K562 (cell line): ENCODE measurements around the gene TRPM6.

Experiments
- BRF1 ChIP-seq: IDR thresholded peaks from 3 replicates; pipeline ENCODE4 v1.6.1; 2011; ENCODE audit warnings: borderline replicate concordance, mild to moderate bottlenecking; ENCODE audit not compliant: insufficient read length; ENCODE audit errors: extremely low read depth
- CEBPB ChIP-seq: fragments of 450-650 bp; IDR thresholded peaks from 2 replicates; pipeline ENCODE4 v1.6.1; 2016; ENCODE audit warnings: missing genetic modification characterization, missing compliant biosample characterization
- CTCF ChIP-seq, 3 experiments: IDR thresholded peaks in 2 of 3; conservative IDR thresholded peaks in 1 of 3; 2 replicates each; pipeline ENCODE4 v1.5.1; 2011 to 2012; ENCODE audit warnings: low read length in 3 of 3, mild to moderate bottlenecking in 3 of 3, control low read depth in 2 of 3, improper control_type of control experiment in 1 of 3, inconsistent platforms in 1 of 3, low read depth in 1 of 3, mixed read lengths in 1 of 3, moderate library complexity in 1 of 3; ENCODE audit not compliant: insufficient read depth in 2 of 3
- ELF4 ChIP-seq: fragments of 450-650 bp; formaldehyde crosslinking; IDR thresholded peaks from 2 replicates; pipeline ENCODE4 v1.4.0; 2022; ENCODE audit warnings: missing genetic modification characterization
- POLR2AphosphoS5 ChIP-seq: IDR thresholded peaks from 2 replicates; pipeline ENCODE4 v1.6.1; 2011; ENCODE audit warnings: mild to moderate bottlenecking, low read depth, low read length, moderate library complexity; ENCODE audit not compliant: control insufficient read depth, insufficient read depth
- PYGO2 ChIP-seq: fragments of 450-650 bp; IDR thresholded peaks from 2 replicates; pipeline ENCODE4 v1.6.1; 2016; ENCODE audit warnings: mild to moderate bottlenecking, missing genetic modification characterization, moderate library complexity, missing compliant biosample characterization
- RBM15 ChIP-seq: fragments of 200-400 bp; formaldehyde crosslinking; IDR thresholded peaks from 2 replicates; pipeline ENCODE4 v1.6.1; 2018; ENCODE audit warnings: mild to moderate bottlenecking, low read length, moderate library complexity; ENCODE audit not compliant: insufficient read depth
- RNF219 ChIP-seq: fragments of 250-450 bp; sonication (Bioruptor Pico); IDR thresholded peaks from 2 replicates; pipeline ENCODE4 v1.5.0; 2022; ENCODE audit warnings: mild to moderate bottlenecking
- TAF15 ChIP-seq: fragments of 200-400 bp; formaldehyde crosslinking; IDR thresholded peaks from 2 replicates; pipeline ENCODE4 v1.6.1; 2017; ENCODE audit warnings: mild to moderate bottlenecking, low read depth, low read length, moderate library complexity
- TAF7 ChIP-seq: fragments of 450-650 bp; IDR thresholded peaks from 2 replicates; pipeline ENCODE4 v1.6.1; 2016; ENCODE audit warnings: missing genetic modification characterization, missing compliant biosample characterization
- ZHX1 ChIP-seq: fragments of 150-350 bp; conservative IDR thresholded peaks from 2 replicates; pipeline ENCODE4 v1.6.1; 2014; ENCODE audit warnings: low read length

- TF ChIP-seq RNF219 (CRISPR knock-in tag) (no peak), POLR2AphosphoS5 (no peak), TAF7 (tag) (no peak), CEBPB (no peak), TAF15 (no peak), BRF1 (no peak), ZHX1 (no peak), PYGO2 (tag) (no peak), RBM15 (no peak), ELF4 (no peak), CTCF (IDR thresholded peaks at IDR 0.05 in 2 of 3, conservative IDR thresholded peaks at IDR 0.05 in 1 of 3; ENCODE audit: insufficient read depth in 2 of 3, low read depth in 1 of 3, low read length in 3 of 3) (no peak)
These were observed 39.6 kb downstream of the TRPM6 start for GRCh38 chr9:74848153-74848525.
